NCI-H446 treated with DMSO at 0.1 percent for 48 hours (cell line): Measurements from ENCODE around the gene PSORS1C1.
A peak's percentile ranks its signal among the peaks of the same experiment; 100 is the strongest.

Experiments used
- DNase-seq: peaks from one replicate; lab custom pipeline; 2025; lab: John Stamatoyannopoulos, UW

PSORS1C1 gene

GRCh38 chr6:31126396-31127175 lies 12.0 kb downstream of the PSORS1C1 start:
- no peak for DNase-seq

- no peak for DNase-seq
Measured at GRCh38 chr6:31128093-31128676, 13.6 kb downstream of the PSORS1C1 start.

DNA sequence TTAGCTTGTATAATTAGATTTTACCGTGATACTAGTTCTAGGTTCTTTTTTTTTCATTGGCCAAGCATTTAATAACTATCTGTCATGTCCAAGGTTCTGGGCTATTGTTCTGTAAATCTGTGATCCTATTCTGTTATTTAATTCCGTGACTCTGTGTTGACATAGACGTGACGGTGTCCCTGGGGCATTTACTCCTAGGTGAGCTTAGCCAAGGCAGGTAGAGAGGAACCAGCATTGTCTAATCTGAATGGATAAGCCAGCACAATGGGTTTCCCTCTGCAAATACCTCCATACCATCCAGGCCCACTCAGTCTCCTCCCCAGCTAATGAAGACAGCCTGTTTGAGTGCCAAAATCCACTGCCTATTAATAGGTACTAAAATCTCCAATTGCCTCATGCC lies 14.5 kb downstream of the PSORS1C1 start:
- DNase-seq, result no peak

DNA sequence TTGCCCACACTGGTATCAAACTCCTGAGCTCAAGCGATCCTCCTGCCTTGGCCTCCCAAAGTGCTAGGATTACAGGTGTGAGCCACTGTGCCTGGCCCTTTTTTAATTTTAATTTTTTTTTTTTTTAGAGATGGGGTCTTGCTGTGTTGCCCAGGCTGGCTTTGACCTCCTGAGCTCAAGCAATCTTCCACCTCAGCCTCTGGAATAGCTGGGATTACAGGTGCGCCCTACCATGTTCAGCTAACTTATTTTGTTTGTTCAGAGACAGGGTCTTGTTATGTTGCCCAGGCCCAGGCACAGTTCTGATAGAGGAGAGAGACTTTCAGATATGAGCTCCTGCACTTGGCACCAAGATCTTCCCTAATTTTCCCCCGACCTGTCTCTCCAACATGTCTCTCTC lies 16.2 kb downstream of the PSORS1C1 start:
- no peak for DNase-seq

GRCh38 chr6:31131595-31131994 lies 17.0 kb downstream of the PSORS1C1 start:
- no peak for DNase-seq

DNA sequence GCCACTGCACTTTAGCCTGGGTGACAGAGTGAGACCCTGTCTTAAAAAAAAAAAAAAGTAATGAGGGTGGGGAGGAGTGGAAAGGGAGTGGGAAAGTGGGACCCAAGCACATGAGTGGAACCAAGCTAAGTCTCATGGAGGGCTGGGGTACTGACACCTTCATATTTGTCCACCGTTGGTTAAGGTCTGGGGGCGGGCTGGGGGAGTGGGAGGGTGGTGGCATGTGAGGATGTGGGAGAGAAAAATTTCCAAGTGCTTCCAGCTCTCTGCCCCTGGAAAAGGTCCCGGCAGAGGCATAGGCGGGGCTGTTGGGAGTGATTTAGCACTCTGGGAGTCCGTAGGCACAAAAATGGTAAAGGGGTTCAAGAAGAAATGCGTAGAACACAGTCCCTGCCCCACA lies 18.2 kb downstream of the PSORS1C1 start:
- no peak for DNase-seq

- DNase-seq, result no peak
Measured at GRCh38 chr6:31135710-31136109, 21.1 kb downstream of the PSORS1C1 start.

GRCh38 chr6:31138982-31139381 lies 24.4 kb downstream of the PSORS1C1 start, which contains the start of gene PSORS1C2:
Gene PSORS1C2 (minus strand): TSS chr6:31139066. CDS start chr6:31139026, 40 bp downstream.
- DNase-seq, result no peak

DNA sequence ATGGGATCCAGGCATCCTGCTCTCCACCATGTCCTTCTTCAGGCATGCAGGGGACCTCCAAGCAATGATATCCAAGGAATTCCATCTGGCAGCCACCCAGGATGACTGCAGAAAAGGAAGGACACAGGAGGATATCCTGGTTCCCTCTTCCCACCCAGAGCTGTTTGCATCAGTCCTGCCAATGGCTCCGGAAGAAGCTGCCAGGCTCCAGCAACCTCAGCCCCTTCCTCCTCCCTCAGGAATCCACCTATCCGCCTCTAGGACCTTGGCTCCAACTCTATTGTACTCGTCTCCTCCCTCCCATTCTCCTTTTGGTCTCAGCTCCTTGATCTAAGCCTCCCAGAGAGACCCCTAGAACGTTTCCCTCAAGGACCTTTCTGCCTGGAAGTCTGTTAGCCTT lies 25.0 kb downstream of the PSORS1C1 start:
- DNase-seq, result no peak

DNA sequence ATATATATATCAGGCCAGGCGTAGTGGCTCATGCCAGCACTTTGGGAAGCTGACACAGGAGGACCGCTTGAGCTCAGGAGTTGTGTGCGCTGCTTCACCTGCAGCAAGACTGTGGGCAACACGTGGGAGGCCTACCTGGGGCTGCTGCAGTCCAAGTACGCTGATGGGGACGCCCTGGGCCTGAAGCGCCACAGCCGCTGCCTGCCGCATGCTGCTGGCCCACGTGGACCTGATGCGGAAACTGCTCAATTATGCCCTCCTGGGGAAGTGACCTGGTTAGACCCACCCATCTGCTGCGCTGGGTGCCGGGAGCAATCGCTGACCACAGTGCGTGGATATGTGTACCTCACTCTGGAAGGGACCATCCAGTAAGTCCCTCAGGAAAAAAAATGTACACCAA lies 26.0 kb downstream of the PSORS1C1 start:
- DNase-seq, result no peak

DNA sequence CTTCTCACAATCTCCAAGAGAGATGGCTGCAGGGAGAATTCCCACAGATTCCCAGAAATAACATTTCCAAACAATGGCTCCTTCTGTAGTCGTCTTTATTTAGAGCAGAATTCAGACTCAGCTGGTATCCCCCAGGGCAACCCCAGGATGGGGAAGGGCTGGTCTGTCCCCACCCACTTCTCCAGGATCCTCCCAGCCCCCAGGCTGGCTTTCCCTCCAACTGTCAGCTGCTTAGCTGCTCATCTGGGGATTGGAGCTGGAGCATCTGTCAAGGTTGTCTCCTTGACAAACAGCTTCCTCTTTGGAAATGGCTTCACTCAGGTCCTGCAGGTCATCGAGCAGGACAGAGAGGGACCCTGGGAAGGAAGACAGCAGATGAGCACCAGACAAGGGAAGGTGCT lies 27.8 kb downstream of the PSORS1C1 start:
- no peak for DNase-seq

- no peak for DNase-seq
Measured at GRCh38 chr6:31143148-31143547, 28.5 kb downstream of the PSORS1C1 start.

- no peak for DNase-seq
Measured at GRCh38 chr6:31144296-31144969, 29.8 kb downstream of the PSORS1C1 start.

- no peak for DNase-seq
Measured at GRCh38 chr6:31144970-31145340, 30.4 kb downstream of the PSORS1C1 start.

DNA sequence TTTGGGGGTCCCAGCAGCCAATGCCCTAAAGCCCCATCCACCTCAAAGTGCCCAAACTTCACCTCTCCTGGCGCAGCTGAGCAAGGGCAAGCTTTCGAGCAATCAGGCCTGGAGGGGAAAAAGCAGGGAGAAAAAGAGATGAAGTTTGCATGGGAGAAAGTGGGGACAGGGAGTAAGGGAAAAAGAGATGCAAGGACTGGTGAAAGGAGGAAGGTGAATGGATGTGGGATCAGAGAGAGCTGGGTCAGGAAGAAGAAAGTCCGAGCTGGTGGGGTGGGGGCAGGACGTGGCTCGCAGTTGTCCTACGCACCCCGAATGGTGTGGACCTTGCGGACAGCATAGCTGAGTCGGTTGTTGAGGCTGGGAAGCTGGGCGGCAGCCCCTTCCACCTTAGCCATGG lies 30.8 kb downstream of the PSORS1C1 start:
- DNase-seq, result no peak

DNA sequence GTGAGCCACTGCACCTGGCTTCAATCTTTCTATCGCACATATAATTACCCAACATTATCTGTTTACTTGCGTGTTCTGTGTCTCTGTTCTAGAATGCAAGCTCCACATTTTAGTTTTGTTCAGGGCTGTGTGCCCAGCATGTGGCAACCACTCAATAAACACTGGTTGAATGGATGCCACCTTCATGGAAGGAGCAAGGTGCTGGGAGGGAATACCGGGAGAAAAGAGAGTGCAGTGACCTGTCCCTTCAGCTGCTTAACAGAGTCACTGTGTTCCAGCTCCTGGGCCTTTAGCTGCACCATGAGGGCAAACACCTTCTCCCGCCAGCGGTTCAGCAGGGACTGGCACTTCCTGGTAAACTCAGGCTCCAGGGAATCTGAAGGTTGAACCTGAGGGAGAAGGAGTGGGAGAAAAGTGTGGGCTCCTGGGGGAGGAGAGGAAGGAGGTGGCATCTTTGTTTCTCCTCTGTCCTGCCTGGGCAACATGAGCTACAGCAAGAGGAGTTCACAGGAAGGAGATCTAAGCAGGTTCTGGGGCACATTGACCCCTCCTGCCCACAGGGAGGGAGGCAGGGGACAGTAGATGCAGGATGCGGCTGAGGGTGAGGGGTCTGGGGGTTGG lies 35.3 kb downstream of the PSORS1C1 start:
- no peak for DNase-seq

DNA sequence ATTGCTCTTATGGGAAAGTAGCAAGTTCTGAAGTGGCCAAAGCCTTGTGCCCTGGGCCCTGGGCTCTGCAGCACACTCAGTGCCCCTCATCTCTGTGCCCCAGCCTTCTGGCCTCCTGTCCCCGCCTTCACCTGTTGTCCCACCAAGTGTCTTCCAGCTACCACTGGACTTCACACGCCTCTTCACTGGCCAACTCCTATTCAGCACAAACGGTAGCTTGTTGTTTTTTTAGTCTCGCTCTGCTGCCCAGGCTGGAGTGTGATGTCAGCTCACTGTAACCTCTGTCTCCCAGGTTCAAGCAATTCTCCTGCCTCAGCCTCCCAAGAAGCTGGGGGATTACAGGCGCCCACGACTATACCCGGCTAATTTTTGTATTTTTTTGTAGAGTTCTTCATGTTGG lies 38.2 kb downstream of the PSORS1C1 start:
- DNase-seq, result no peak

GRCh38 chr6:31154436-31154835 lies 39.8 kb downstream of the PSORS1C1 start:
- no peak for DNase-seq

- DNase-seq, result no peak
Measured at GRCh38 chr6:31156641-31157040, 42.0 kb downstream of the PSORS1C1 start.

DNA sequence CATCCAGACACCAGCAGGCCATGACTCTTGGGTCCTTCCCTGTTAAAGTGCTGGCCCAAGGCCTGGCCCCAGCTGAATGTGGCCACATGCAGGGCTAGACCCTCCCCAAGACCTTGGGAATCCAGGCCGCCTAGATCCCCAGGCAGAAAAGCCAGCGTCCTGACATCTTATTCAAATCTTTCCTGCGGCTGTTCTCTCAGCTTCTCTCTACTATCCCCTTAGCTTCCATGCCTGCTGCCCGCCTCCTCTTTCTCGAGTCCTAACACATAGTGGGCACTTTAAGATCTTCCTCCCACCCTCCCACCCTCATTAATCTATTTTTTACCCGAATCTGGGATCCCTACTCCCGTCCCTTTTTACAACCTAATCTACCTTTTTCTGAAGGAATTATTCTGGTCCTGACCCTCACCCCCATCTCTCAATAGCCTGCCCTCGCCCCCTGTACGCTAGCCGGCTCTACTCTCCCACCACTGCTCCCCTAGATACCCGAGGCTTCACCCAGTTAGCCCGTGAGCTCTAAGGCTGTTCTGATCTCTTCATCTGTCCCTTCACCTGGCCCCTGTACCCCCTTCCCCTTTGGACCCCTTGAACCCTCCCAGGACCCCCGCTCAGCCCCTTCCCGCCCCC lies 43.0 kb downstream of the PSORS1C1 start, which contains the start of gene CCHCR1:
Gene CCHCR1, minus strand, starts transcription at position 290 of the 627 bp plus-strand sequence. Its CDS starts 202 bp downstream, at position 88.
- DNase-seq, result no peak

GRCh38 chr6:31158140-31158862 lies 43.7 kb downstream of the PSORS1C1 start, which contains the start of gene TCF19:
Gene TCF19 (plus strand): TSS chr6:31158589. CDS start chr6:31159470, 881 bp downstream.
- DNase-seq, result peak; percentile 99
